GM21619 (cell line): ENCODE results near the gene USP22.
"Not testable (repeated sequence)": the region's sequence is repeated elsewhere in the genome, so short reads cannot be mapped to it uniquely, and the experiment has no call there.

ENCODE experiments used
- ATAC-seq: cut with Tn5 transposase; IDR thresholded peaks from one replicate; pipeline ENCODE4 v1.9.1; 2021; ENCODE audit not compliant: unreplicated experiment

USP22 gene

DNA sequence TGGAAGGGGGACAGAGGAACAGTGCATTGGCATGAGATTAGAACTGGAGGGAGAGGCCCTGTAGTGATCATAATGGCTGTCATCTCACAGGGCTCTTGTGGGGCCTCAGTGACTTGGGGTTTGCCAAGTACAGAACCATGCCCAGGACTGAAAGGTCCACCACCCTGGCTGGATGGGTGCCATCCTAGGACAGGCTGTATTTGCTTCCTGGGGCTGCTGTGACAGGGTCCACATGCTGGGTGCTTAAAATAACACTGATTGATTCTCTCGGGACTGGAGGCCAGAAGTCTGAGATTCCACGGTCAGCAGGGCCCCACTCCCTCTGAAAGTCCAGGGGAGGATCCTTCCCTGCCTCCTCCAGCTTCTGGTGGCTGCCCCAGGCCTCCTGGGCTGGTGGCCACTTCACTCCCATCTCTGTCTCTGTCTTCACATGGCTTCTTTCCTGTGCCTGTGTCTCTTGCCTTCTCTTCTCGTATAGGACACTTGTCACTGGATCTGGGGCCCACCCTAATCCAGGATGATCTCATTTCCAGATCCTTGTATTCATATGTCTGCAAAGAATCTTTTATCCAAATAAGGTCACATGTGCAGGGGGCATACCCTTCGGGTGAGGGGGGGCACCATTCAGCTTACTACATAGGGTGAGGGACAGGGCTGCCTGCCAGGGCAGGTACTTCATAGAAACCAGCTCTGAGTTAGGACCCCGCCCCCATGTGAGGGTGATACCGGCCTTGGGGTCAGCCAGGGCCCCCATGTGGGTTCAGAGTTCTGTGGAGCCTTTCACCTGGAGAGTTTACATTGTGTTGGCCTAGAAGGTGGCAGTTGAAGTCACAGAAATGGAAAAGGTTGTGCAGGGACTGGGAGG lies 52.6 kb downstream of the USP22 start:
- no peak for ATAC-seq

GRCh38 chr17:20989481-20989880 lies 53.3 kb downstream of the USP22 start:
- no peak for ATAC-seq

DNA sequence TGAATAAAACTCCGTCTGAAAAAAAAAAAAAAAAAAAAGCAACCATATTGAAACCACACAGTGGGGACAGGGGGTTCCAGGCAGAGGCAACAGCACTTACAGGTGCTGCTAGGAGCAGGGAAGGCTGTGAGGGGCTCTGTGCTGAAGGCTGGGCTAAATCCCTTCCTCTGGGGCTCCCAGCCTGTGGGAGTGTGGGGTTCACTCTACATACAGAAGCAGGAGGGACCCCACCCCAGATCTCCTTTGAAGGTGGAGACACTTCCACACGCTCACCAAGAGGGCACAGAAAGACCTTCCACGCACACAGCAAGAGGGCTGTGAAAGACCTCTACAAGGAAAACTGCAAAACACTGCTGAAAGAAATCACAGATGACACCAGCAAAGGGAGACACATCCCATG lies 53.9 kb downstream of the USP22 start:
- no peak for ATAC-seq

GRCh38 chr17:20988001-20988636 lies 54.7 kb downstream of the USP22 start:
- ATAC-seq: no peak

DNA sequence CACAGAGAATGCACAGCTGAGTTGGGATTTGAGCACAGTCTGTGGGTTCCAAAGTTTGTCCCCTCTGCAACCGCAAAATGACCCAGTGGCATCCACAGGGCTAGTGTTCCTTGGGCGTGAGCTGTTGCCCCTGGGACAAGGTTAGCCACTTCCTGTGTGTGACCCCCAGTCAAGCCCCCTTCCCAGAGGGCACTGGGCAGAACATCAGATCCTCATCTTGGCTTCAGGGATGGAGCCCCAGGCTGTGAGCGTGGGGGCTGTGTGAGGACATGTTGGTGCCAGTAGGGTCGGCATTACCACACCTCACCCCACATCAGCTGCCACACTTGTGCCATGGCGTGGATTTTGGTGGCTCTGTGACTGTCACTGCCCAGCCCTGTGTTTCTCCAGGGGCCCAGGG lies 55.3 kb downstream of the USP22 start:
- no peak for ATAC-seq

DNA sequence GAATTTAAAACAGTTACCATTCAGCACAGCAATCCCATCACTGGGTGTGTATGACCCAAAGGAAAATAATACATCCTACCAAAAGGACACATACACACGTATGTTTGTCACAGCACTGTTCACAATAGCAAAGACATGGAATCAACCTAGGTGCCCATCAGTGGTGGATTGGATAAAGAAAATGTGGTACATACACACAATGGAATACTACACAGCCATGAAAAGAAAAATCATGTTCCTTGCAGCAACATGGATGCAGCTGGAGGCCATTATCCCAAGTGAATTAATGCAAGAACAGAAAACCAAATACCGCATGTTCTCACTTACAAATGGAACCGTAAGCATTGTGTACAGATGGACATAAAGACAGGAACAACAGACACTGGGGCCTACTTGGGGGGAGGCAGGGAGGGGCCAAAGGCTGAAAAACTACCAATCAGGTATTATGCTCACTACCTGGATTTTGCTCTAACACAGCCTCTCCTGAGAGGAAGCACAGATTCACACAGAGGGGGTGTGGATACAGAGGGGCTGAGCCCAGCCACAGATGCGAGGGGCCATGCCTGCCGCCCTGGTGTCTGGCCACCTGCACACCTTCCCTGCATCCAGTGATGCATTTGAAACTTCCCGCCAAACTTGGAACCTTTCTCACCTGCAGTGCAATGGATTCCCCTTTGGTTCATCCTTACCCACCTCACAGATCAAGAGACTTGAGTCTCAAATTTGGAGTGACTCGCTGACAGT lies 55.9 kb downstream of the USP22 start:
- no peak for ATAC-seq

GRCh38 chr17:20983359-20983637 lies 59.5 kb downstream of the USP22 start:
- ATAC-seq: no peak

DNA sequence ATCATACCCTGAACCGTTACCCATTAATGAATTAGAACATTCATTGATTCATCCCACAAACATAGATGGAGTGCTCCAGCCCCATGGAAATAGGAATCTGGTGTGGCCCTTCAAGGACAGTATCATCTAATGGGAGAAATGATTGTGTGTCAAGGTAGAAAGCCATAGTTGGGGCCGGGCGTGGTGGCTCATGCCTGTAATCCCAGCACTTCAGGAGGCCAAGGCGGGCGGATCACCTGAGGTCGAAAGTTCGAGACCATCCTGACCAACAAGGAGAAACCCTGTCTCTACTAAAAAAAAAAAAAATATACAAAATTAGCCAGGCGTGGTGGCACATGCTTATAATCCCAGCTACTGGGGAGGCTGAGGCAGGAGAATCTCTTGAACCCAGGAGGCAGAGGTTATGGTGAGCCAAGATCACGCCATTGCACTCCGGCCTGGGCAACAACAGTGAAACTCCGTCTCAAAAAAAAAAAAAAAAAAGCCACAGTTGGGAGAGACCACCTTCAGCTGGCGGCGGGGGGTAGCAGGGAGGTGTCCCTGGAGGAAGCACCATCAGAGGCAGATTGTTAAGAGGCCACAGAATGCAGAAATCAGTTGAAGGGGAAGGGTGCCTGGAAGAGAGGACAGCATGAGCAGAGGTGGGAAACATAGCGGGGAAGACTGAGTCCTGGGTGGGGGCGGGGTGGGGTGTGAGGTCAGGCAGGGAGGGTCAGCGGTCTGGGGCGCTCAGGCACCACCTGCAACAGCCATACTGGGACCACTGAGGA lies 60.0 kb downstream of the USP22 start:
- ATAC-seq: no peak

DNA sequence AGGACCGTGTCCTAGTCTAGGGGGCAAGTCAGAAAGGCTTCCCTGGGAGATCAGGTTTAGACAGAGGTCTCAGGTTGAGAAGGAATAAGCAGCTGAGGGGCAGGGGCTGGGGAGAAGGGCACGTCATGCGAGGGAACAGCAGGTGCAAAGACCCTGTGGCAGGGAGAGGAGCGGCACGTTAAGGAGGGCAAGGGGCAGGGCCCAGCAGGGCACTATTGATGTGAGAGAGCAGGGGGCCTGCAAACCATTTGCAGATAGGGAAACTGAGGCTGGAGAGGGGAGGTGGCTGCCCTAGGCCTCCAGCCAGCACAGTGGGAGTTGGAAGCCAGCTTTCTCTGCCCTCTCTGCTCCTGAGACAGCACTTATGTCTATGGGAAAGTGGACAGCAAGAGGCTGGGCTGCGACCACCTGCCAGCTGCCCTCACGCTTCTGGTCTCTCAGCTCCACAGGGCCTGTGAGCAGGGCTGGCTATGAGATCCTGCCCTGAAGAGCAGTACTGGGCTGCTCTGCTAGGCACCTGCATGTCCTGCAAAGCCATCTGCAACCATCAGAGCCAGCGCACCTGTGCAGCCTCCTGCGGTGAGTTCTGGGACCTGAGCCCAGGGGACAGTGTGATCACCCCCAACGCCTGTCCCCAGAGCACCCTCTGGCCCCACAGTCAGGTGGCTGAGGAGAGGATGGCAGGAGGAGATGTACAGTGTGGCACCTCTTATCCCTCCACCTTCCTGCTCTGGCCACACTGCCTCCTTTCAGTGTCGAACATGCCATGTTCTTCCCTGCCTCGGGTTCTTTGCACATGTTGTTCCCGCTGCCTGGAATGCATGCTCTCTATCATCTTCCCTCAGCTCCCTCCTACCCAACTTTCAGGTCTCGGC lies 61.5 kb downstream of the USP22 start:
- no peak for ATAC-seq

GRCh38 chr17:20979792-20980083 lies 63.1 kb downstream of the USP22 start:
- no peak for ATAC-seq

GRCh38 chr17:20979007-20979791 lies 63.6 kb downstream of the USP22 start:
- ATAC-seq: not testable (repeated sequence)

GRCh38 chr17:20977609-20978253 lies 65.1 kb downstream of the USP22 start:
- ATAC-seq: not testable (repeated sequence)

DNA sequence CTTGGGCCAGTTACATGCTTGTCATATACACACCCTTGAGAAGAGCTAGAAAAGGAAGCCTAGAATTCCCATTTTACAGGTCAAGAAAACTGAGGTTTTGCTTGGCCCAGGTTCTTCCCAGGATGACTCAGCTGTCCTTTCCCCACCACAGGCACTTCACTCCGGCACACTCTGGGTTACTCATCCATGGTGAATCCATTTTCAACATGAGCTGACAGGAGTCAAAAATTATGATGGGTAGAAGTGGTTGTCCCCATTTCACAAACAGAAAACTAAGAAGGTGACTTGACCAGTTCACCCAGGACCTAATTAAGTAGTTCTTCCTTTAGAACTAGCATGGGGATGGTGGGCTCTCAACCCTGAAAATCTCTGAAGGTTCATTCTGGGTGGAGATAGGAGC lies 67.2 kb downstream of the USP22 start:
- no peak for ATAC-seq

GRCh38 chr17:20970329-20970728 lies 72.5 kb downstream of the USP22 start:
- no peak for ATAC-seq

DNA sequence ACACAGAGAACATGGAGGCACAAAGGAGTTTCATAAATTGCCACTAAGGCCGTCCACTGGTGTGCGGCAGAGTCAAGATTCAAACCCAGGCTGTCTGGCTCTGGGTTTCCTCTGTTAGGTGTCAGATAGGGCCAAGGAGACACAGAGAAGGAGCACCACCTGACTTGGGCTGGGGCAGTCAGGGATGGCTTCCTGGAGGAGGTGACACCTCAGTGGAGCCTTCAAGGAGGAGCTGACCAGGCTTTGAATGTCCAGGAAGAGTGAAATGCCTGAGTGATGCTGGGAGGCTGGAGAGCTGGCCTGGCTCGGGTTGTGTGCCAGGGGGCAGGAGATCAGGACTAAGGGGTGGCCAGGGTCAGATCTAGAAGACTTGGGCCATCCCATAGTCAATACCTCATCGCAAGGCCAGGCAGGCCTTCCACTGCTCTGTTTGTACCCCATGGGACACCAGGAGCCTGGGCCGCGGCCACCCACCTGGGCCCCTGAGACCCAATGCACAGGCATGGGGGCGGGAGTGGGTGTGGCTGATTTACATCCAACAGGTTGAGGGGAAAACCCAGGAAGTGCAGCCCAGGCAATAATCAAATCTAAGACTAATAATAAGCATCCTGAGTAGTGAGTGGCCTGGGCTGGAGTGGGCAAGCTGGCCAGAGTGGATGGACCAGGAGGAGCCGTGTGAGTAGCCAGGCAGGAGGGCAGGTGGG lies 73.7 kb downstream of the USP22 start:
- no peak for ATAC-seq

DNA sequence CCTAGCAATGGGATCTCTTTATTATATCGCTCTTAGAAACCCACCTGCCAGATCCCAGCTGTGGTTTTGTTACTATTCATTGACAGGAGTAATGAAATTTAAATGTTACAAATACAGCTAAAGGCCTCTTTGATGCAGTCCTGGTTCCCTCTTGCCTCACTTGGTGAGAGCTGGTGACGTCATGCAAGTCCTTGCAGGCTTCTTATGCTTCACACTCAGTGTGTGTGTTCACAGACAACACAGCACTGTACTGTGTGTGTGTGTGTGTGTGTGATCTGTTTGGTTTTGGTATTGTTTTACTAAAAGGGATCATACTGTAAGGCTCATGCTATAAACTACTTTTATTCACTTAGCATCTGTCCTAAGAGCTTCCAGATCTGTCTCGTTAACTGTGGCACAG lies 75.0 kb downstream of the USP22 start:
- no peak for ATAC-seq

- ATAC-seq: peak; percentile 55
Observed at GRCh38 chr17:20966870-20967269, 75.9 kb downstream of the USP22 start.

GRCh38 chr17:20965492-20965891 lies 77.3 kb downstream of the USP22 start:
- no peak for ATAC-seq

- ATAC-seq: no peak
Observed at GRCh38 chr17:20961586-20961985, 81.2 kb downstream of the USP22 start.
